Gastroesophageal sphincter (tissue), 4 donors: ENCODE data around the gene EPC1. TPM values are rescaled to one million over a fixed set of nuclear protein-coding genes. Genes with fewer than 3 reads are reported as not detected.

Experiments
- ATAC-seq: fragments of 150-250 bp; one replicate; pipeline ENCODE4 v1.9.1; 2016; ENCODE audit warnings: mild to moderate bottlenecking, moderate library complexity
- H3K27ac ChIP-seq, 4 donors: fragments of 200-600 bp; sonication (generic) in 3 of 4; 1 replicate in 3 of 4; 2 replicates in 1 of 4; pipeline ENCODE4 v1.5.1; 2016 to 2019
- H3K27me3 ChIP-seq: fragments of 200-600 bp; sonication (generic); one replicate; pipeline ENCODE4 v1.5.1; 2019
- H3K36me3 ChIP-seq, 2 donors: fragments of 200-600 bp; sonication (generic); one replicate each; pipeline ENCODE4 v1.5.1; 2019; ENCODE audit warnings: control low read depth in 1 of 2
- H3K4me1 ChIP-seq, 3 donors: fragments of 200-600 bp; sonication (generic); 1 replicate in 2 of 3; 2 replicates in 1 of 3; pipeline ENCODE4 v1.5.1; 2016 to 2019; ENCODE audit warnings: control low read depth in 2 of 3
- H3K4me3 ChIP-seq, 2 donors: fragments of 200-600 bp; sonication (generic); one replicate each; pipeline ENCODE4 v1.5.1; 2019; ENCODE audit warnings: mild to moderate bottlenecking in 1 of 2, moderate library complexity in 1 of 2
- H3K9me3 ChIP-seq, 3 donors: fragments of 200-600 bp; sonication (generic); one replicate each; pipeline ENCODE4 v1.5.1; 2017 to 2019; ENCODE audit warnings: control low read depth in 2 of 3
- CTCF ChIP-seq, 4 experiments: fragments of 200-600 bp in 2 of 4; fragments of 450-650 bp in 2 of 4; sonication (generic) in 1 of 4; IDR thresholded peaks; one replicate each; pipeline ENCODE4 v1.5.1; 2017 to 2019; ENCODE audit warnings: antibody characterized with exemption in 4 of 4, mild to moderate bottlenecking in 2 of 4, moderate library complexity in 2 of 4
- EP300 ChIP-seq: sonication (generic); formaldehyde crosslinking; IDR thresholded peaks from one replicate; pipeline ENCODE4 v1.6.1; 2017; ENCODE audit warnings: antibody characterized with exemption, mild to moderate bottlenecking
- POLR2A ChIP-seq, 2 donors: fragments of 450-650 bp; IDR thresholded peaks; one replicate each; pipeline ENCODE4 v1.6.1; 2017; ENCODE audit warnings: antibody characterized with exemption in 2 of 2, mild to moderate bottlenecking in 2 of 2, moderate library complexity in 1 of 2
- POLR2AphosphoS5 ChIP-seq: sonication (generic); formaldehyde crosslinking; IDR thresholded peaks from one replicate; pipeline ENCODE4 v1.6.1; 2017; ENCODE audit warnings: antibody characterized with exemption
- WGBS, 2 donors: methylation state at CpG; one replicate each; pipeline ENCODE4 v1.1.5; 2018; ENCODE audit warnings: low coverage in 1 of 2; 5-methylcytosine and 5-hydroxymethylcytosine counted together
- total RNA-seq, 4 donors: library from RNA; depleted of rRNA; stranded (reverse); fragments of >200 nt; gene quantifications; one replicate each; pipeline ENCODE4 v1.1.0, GENCODE V29; 2016

Gene EPC1
- total RNA-seq, 4 donors from 2014 or later: 24.1 to 61.3 (median 32.3) TPM

GRCh38 chr10:32350811-32351350 lies 3.9 kb upstream of the EPC1 start:
- peaks cover 0 to 74% (median 10%) of the 10 kb centered on the region in 3 donors for H3K4me1 ChIP-seq
- no peak for ATAC-seq
- H3K27me3 ChIP-seq: no peaks in the 10 kb centered on the region

GRCh38 chr10:32349968-32350738 lies 3.2 kb upstream of the EPC1 start:
- peak overlapping the region in 1 of 4 donors; percentile 11 for H3K27ac ChIP-seq
- H3K36me3 ChIP-seq: no peaks in the 10 kb centered on the region
- no peaks in the 10 kb centered on the region for H3K27me3 ChIP-seq
- ATAC-seq: no peak
- no peak for TF ChIP-seq POLR2AphosphoS5
- no peak for TF ChIP-seq POLR2A (IDR thresholded peaks at IDR 0.05)
- TF ChIP-seq CTCF (IDR thresholded peaks at IDR 0.05): no peak
- TF ChIP-seq EP300: no peak
- H3K4me1 ChIP-seq: peaks cover 0 to 78% (median 10%) of the 10 kb centered on the region in 3 donors
- WGBS, 2 donors: 80 to 83% methylated on average over 7 of the region's 7 CpGs
- H3K4me3 ChIP-seq: no peak overlapping the region
- H3K9me3 ChIP-seq: no peaks in the 10 kb centered on the region

More at GRCh38 chr10:32350811-32351350, 3.9 kb upstream of the EPC1 start:
- H3K4me3 ChIP-seq: no peak overlapping the region
- WGBS, 2 donors: 64 to 89% methylated on average over 2 to 3 of the region's 3 CpGs
- TF ChIP-seq POLR2AphosphoS5: no peak
- no peak for TF ChIP-seq POLR2A (IDR thresholded peaks at IDR 0.05)
- no peak for TF ChIP-seq CTCF (IDR thresholded peaks at IDR 0.05)
- TF ChIP-seq EP300: no peak
- H3K27ac ChIP-seq: no peak overlapping the region
- H3K36me3 ChIP-seq: no peaks in the 10 kb centered on the region
- H3K9me3 ChIP-seq: no peaks in the 10 kb centered on the region

GRCh38 chr10:32349199-32349585 lies 2.2 kb upstream of the EPC1 start:
- 64 to 71% methylated on average over 2 of the region's 2 CpGs for WGBS, 2 donors
- Histone ChIP-seq H3K4me3 (no peak overlapping the region), H3K36me3 (no peaks in the 10 kb centered on the region), H3K27ac (peak overlapping the region in 1 of 4 donors; percentile 11), H3K4me1 (peaks cover under 1 to 78% (median 17%) of the 10 kb centered on the region in 3 donors), H3K27me3 (no peaks in the 10 kb centered on the region), H3K9me3 (no peaks in the 10 kb centered on the region)
- no peak for TF ChIP-seq CTCF (IDR thresholded peaks at IDR 0.05)
- TF ChIP-seq EP300: no peak
- ATAC-seq: no peak

GRCh38 chr10:32348297-32349198 lies 1.6 kb upstream of the EPC1 start:
- peak overlapping the region in 3 of 4 donors; percentile 10 to 97 (median 51) for H3K27ac ChIP-seq
- 50 to 68% methylated on average over 7 to 16 of the region's 18 CpGs for WGBS, 2 donors
- peaks cover 2 to 79% (median 17%) of the 10 kb centered on the region in 3 donors for H3K4me1 ChIP-seq
- H3K27me3 ChIP-seq: no peaks in the 10 kb centered on the region
- ATAC-seq: no peak
- no peaks in the 10 kb centered on the region for H3K36me3 ChIP-seq
- TF ChIP-seq CTCF (IDR thresholded peaks at IDR 0.05) (no peak), POLR2A (IDR thresholded peaks at IDR 0.05) (no peak)
- H3K9me3 ChIP-seq: no peaks in the 10 kb centered on the region
- peak overlapping the region in 1 of 2 donors; percentile 75 for H3K4me3 ChIP-seq
